HG03565 (cell line): ENCODE results near the gene APOL2.
"Not testable (repeated sequence)": the region's sequence is repeated elsewhere in the genome, so short reads cannot be mapped to it uniquely, and the experiment has no call there.

ENCODE experiments used
- ATAC-seq: cut with Tn5 transposase; IDR thresholded peaks from one replicate; pipeline ENCODE4 v1.9.1; 2021; ENCODE audit warnings: mild to moderate bottlenecking, moderate library complexity; ENCODE audit not compliant: unreplicated experiment

APOL2 gene

GRCh38 chr22:36239401-36240171, at the start of gene APOL2:
Gene APOL2 (minus strand): TSS chr22:36239527. CDS start chr22:36233162, 6,365 bp downstream.
- peak; percentile 83 for ATAC-seq

- ATAC-seq, result no peak
Observed at GRCh38 chr22:36288571-36289405, 49.5 kb upstream of the APOL2 start.

DNA sequence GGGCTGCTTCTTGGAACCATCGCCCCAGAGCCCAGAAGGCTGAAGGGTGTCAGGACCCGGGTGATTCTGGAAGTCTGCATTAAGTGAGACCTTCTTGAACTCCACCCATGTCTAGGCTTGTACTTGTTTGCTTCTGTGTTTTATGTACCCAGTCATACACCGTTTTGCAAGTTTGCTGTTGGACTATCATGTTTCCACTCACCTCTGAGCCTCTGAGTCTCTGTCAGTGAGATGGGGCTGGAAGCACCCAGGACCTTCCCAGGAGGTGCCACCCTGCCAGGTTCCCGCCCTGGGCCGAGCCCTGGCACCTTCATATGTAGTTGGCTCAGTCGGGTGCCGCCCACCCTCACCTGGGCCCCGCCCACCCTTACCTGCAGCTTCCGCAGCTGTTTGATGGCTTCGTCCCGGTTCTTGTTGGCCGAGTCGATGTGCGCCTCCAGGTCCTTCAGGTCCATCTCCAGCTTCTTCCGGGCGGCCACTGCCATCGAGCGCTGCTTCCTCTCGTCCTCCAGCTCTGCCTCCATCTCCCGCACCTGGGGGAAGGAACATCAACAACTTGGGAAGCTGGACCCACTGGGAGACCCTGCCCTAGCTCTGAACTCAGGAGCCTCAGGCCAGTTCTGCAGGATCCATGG, 48.7 kb upstream of the APOL2 start:
- no peak for ATAC-seq

GRCh38 chr22:36286096-36286957, 47.0 kb upstream of the APOL2 start:
- no peak for ATAC-seq

GRCh38 chr22:36285545-36285944, 46.2 kb upstream of the APOL2 start:
- no peak for ATAC-seq

DNA sequence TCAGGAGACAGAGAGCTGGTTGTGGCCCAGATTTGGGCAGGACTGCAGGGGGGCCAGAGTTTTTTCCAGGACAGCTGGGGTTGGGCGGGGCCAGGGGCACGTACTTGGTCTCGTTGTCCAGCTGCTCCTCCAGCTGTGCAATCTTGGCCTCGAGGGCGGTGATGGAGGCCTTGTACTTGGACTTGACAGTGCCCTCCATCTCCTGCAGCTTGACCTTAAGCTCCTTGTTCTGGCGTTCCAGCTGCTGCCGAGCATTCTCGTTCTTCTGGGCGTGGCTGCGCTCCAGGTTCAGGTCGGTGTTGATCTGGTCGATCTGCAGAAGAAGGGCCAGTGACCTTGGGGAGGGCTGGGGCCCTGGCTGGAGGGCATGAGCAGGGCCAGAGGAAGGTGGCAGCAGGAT, 45.7 kb upstream of the APOL2 start:
- no peak for ATAC-seq

DNA sequence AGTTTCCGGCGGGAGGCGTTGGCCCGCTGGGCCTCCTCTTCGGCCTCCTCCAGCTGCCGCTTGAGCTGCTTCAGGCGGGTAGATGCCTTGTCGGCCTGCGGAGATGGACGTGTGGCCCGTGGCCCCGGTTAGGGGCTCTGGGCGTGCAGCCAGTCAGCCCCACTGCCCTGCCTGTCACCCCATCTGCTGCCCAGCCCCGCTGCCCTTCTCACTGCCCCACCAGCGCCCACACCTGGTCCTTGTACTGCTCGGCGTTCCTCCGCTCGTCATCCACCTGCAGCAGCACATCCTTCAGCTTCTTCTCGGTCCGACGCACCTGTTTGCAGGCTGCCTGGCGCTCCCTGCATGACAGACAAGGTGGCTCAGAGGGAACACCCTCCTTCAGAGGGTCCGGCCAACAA, 44.8 kb upstream of the APOL2 start:
- no peak for ATAC-seq

GRCh38 chr22:36282328-36282831, 43.1 kb upstream of the APOL2 start:
- ATAC-seq, result no peak

DNA sequence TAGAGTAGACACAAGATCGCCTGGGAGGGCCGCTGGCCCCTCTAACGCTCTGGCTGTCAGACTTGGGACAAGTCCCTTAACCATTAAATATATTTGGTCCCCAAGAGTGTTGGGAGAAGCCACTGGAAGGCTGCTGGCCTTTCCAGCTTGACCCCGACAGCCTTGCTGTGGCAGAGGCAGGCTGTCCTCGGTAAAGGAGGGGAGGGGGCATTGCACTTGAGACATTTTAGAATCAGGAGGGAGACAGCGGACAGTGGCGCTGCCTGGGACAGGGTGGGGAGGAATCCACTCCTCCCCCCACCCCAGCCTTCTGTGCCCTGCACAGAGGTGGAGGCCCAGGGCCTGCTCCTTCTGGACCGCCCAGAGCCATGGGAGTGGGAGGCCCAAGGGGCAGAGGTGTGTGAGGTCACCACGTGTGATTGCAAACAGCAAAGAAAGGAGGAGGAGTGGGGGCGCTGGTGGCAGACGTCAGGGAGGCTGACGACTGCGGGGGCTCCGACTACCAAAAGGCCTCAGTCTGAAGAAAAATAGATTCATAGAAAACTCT, 42.5 kb upstream of the APOL2 start:
- ATAC-seq, result no peak

- ATAC-seq, result no peak
Observed at GRCh38 chr22:36280379-36280778, 41.1 kb upstream of the APOL2 start.

DNA sequence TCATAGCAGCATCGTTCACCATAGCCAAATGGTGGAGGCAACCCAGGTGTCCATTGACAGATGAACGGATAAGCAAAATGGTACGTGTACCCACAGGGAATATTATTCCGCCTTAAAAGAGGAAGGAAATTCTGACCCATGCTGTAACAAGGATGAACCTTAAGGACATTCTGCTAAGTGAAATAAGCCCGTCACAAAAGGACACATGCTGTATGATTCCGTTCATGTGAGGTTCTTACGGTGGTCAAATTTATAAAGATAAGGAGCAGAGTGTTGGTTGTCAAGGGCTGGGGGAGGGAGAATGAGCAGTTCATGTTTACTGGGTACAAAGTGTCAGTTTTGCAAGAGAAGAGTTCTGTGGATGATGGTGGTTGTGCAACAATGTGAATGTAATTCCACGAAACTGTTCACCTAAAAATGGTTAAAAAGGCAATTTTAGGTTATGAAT, 39.9 kb upstream of the APOL2 start:
- ATAC-seq, result no peak

DNA sequence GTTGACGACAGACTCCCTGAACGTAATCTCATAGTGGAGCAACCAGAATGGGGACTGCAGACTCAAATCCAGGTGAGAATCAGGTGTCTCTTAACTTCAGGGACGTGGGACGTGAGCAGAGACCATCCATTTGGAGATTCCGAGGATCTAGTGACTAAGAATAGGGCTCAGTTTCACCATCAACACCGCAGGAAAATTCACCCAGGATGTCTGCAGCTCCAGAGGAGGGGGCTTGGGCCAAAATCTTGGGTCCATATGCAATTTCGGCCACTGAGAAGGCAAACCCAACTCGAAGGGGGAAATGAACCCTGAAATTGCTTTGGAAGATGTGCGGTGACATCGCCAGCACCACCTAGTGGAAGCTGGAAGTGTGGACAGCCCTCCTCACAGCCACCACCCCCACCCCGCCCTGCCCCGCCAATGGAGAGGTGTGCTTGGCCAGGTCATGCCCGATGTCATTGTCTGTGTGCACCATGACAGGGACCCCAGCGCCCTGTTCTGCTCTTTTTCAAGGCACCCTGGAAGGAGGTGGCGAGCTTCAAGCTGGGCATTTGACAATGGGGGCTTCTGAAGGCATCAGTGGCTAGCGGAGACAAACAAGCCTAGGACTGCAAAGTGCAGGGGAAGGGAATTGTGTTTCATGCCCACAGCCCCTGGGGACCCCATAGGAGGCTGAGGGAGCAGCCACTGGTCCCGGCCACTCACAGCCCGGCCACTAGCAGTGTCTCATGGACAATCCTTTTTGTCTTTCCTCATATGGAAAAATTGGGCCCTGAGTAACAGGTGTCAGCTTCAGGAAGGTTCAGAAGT, 38.4 kb upstream of the APOL2 start:
- ATAC-seq, result no peak

- ATAC-seq, result no peak
Observed at GRCh38 chr22:36274531-36274930, 35.2 kb upstream of the APOL2 start.

DNA sequence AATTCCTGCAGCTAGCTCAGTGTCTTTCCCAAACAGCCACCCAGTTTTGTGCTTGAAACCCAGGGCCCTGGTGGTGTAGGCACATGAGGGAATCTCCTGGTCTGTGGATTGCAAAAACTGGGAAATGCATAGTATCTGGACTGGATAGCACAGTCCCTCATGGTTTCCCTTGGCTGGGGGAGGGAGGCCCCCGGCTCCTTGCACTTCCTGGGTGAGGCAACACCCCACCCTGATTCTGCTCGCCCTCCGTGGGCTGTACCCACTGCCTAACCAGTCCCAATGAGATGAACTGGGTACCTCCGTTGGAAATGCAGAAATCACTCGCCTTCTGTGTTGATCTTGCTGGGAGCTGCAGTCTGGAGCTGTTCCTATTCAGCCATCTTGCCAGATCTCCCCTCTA, 32.6 kb upstream of the APOL2 start:
- not testable (repeated sequence) for ATAC-seq

DNA sequence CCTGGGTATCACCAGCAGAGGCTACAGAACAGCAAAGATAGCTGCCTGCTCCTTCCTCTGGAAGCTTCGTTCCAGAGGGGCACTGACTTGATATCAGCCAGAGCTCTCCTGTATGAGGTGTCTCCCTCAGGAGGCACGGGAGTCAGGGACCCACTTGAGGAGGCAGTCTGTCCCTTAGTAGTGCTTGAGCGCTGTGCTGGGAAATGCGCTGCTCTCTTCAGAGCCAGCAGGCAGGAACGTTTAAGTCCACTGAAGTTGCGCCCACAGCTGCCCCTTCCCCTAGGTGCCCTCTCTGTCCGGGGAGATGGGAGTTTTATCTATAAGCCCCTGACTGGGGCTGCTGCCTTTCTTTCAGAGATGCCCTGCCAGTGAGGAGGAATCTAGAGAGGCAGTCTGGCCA, 31.9 kb upstream of the APOL2 start:
- not testable (repeated sequence) for ATAC-seq

GRCh38 chr22:36267896-36268485, 28.7 kb upstream of the APOL2 start:
- no peak for ATAC-seq

DNA sequence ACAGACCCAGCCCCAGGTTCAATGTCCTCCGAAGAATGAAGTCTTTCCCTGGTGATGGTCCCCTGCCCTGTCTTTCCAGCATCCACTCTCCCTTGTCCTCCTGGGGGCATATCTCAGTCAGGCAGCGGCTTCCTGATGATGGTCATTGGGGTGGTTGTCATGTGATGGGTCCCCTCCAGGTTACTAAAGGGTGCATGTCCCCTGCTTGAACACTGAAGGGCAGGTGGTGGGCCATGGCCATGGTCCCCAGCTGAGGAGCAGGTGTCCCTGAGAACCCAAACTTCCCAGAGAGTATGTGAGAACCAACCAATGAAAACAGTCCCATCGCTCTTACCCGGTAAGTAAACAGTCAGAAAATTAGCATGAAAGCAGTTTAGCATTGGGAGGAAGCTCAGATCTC, 27.7 kb upstream of the APOL2 start:
- ATAC-seq, result no peak

DNA sequence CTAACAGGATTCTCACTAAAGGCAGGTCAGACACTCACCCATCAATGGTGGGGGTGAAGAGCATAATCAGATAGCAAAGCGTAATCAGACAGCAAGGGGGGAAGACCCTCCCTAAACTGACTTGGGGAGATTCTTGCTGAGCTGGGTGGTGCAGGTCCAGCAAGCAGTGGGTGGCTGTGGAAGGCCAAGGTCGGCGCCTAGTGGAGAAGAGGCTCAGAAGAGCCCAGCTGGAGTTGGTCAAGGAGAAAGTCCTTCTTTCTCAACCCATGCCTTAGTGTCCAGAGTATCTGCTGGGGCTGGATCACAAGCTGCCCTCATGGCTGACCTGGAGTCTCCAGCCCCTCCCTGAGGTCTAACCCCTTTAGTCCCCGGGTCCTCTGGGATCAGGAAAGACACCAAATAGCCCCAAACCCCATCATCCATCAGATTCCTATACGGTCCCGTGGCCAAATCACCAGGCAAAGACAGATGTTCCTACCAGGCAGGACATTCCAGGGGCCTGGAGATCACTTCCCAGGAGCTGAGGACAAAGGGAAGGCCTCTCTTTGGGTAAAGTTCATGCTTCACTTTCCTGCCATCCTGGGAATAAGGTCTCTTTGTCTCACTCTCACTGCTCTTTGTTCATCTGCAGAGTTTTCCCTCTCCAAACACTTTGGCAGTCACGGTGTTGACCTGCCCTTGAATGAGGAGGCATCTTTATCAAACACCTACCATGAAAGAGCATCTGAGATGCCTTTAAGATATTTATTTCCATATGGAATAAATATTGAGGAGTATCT, 24.7 kb upstream of the APOL2 start:
- ATAC-seq, result not testable (repeated sequence)
